HG02973 (cell line): ENCODE data around the gene KIF26A.

Source experiments
- ATAC-seq: cut with Tn5 transposase; IDR thresholded peaks from one replicate; pipeline ENCODE4 v1.9.1; 2021; ENCODE audit warnings: moderate library complexity; ENCODE audit not compliant: unreplicated experiment

KIF26A gene

DNA sequence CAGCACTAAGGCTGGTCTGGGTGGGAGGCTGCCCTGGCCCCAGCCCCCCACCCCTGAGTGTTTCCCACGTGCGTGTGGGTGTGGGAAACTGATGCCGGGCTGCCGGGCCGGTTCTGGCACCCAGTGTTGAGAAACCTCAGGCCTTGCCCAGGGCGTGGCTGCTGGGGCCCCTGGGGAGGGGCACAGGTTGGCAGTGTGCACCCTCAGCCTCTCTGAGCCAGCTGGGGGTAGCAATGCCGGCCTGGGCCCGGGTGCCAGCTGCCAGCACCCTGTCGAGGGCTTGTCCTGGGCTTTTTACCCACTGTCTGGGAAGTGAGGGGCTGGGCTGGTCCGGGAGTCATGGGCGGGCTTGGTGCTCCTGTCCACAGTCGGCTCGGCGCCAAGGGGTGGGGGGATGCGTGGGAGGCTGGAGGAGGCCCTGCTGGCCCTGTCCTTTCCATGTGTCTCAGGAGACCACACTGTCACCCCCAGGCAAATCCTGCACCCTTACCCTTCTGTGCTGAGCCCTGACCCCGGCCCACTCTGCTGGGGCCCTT is 37.2 kb upstream of the KIF26A start:
- ATAC-seq, result no peak

DNA sequence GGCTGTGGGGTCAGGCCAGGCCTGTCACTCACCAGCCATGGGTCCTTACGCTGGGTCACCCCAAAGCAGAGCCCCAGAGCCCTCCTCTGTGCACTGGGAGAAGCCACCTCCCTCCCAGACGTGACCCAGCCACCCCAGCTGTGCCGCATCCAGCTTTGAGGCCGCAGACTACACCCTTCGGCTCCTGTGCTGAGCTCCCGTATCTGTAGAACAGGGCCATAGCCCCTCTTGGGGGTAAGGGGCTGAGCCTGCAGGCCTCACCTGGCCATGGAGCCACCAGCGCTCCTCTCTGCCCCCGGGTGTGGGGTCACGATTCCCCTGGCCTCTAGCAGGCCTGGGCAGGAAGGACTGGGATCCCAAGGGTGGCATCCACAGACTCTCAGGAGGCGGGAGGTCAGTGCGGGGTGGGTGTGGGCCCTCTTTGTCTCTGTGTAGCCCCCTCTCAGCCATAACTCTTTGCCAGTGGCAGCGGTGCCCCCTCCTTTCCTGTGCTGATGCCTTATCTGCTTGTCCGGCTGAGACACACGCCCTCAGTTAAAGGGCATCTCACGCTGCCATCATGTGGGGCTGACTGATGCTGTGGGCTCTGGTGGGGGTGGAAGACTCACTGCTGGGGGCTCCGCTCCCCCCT is 36.6 kb upstream of the KIF26A start:
- no peak for ATAC-seq

GRCh38 chr14:104102282-104102914 is 36.0 kb upstream of the KIF26A start:
- ATAC-seq, result no peak

DNA sequence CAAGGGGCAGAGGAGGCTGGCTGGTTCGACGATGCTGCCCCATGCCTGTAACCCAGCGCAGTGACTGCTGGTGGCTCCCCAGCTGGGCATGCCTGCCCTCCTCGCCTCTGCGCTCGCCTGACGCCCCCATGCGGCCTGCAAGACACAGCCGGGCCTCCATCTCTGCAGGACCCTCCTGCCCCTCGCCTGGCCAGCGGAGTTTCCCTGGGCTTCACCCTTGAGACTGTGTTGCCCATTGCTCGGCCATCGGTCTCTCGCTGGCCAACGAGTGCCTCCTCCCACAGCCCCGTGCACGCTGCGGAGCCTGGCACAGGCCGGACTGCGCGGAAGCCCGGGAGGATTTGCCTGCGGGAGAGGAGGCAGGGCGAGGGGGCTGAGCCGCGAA is 35.3 kb upstream of the KIF26A start:
- ATAC-seq, result no peak

- no peak for ATAC-seq
Observed at GRCh38 chr14:104103446-104104075, 34.8 kb upstream of the KIF26A start.

DNA sequence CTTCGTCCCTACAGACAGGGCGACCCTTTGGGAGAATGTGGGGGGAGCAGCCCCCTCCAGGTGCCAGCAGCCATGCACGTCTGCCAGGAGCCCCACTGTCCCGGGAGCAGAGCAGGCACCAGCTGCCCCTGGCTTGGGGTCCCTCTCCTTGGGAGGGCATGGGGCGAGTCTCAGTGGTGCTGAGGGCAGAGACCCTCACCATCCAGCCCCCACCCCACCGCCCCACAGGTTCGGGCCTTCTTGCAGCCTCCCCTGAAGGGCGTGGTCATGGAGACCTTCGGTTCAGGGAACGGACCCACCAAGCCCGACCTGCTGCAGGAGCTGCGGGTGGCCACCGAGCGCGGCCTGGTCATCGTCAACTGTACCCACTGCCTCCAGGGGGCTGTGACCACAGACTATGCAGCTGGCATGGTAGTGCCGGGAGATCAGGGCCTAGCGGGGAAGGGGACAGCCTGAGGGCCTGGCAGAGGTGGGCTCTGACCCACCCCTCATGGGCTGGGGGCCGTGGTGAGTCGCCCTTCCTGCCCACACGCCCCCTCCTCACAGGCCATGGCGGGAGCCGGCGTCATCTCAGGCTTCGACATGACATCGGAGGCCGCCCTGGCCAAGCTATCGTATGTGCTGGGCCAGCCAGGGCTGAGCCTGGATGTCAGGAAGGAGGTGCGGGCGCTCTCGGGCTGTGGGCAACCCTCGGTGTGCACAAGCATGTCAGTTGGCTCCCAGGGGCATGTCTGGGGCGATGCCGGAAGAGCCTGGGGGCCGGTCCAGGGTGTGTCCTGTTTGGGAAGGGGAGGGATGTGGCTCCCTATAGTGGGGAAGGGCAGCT is 34.1 kb upstream of the KIF26A start:
- ATAC-seq, result no peak

- ATAC-seq, result no peak
Observed at GRCh38 chr14:104105071-104105821, 33.1 kb upstream of the KIF26A start.

DNA sequence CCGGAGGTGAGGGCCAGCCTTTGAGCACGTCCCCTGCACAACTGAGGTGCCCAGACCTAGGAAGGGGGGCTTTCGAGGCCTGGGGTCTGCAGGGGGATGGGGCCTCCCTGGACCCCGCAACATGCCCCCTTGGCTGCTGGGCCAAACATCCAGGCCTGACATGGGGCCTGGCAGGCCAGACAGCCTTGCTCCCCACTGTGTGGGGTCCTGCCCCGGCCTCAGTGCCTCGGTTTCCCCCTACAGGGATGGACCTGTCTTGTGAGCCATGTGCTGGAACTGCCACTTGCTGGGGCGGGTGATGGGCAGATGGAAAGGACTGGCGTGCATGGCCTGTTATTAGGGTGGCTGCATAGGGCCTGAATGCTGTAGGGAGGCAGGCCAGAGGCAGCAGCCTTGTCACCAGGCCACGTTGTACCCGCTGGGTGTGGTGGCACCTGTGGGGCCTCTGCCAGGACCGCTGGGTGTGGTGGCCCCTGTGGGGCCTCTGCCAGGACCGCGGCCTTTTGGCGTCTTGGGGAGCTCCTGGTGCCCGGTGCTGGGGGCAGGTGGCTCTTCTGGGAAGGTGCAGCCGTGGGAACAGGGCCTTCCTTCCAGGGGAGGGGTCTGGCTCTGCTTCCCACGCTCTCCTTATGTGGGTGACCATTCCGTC is 32.4 kb upstream of the KIF26A start:
- no peak for ATAC-seq

DNA sequence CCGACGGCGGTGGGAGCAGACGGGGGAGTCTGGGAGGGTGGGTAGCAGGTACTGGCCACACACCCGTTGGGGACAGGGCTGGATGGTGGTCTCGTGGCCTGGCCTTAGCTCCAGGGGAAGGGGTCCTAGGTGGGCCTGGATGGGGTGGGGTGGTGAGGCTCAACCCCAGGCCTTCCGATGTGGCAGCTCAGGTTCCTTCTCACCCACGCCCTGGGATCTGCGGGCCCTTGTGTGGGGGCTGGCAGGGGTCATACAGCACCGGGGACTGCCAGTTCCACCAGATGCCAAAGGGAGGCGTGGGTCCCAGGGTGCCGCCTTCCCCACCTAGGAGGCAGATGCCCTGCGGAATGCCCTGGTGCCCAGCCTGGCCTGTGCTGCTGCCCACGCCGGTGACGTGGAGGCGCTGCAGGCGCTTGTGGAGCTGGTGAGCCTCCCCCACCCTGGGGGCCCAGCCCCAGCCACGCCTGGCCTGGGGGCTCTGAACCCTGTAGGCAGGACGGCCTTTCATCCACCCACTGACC is 31.9 kb upstream of the KIF26A start:
- no peak for ATAC-seq

- no peak for ATAC-seq
Observed at GRCh38 chr14:104107101-104107581, 31.2 kb upstream of the KIF26A start.

GRCh38 chr14:104107611-104108569 is 30.5 kb upstream of the KIF26A start:
- ATAC-seq, result no peak

DNA sequence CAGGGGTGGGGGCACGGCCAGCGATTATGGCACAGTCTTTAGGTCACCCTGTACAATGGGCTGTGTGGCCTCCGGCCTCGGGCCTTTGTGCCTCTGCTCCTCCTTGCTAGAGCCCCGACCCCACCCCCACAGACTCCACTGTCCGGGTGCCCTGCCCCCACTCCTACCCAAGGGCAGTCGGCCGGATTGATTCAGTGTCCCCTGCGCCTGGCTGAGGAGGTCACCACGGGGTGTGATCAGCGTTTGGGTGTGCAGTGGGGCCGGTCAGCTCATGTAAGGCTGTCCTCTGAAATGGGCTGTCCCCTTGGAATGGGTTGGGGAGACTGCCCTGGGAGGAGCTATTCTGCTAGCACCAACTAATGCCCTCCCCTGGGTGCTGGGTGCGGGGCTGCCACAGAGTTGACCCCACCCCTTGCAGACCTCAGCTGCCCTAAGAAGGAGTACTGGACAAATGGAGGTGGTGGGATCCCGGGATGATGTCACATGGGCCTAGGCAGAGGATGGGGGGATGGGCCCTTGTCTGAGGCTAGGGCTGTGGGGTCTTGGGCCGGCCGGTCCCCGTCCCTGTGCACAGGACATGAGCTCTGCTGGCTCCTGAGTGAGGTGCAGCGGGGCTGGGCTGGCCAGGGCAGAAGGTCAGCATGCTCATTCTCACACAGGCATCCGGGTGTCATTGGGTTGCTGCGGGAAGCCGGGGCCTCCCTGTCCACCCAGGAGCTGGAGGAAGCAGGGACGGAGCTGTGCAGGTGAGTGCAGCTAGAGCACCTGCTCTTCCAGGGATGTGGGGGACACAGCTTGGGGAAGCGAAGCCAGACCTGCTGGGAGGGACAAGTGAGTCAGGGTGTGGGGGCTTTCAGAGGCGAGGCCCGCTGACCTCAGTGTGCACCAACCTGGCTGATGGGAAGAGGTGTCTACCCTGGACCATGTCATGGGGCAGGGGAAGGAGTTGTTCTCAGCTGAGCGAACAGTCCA is 29.5 kb upstream of the KIF26A start:
- no peak for ATAC-seq

DNA sequence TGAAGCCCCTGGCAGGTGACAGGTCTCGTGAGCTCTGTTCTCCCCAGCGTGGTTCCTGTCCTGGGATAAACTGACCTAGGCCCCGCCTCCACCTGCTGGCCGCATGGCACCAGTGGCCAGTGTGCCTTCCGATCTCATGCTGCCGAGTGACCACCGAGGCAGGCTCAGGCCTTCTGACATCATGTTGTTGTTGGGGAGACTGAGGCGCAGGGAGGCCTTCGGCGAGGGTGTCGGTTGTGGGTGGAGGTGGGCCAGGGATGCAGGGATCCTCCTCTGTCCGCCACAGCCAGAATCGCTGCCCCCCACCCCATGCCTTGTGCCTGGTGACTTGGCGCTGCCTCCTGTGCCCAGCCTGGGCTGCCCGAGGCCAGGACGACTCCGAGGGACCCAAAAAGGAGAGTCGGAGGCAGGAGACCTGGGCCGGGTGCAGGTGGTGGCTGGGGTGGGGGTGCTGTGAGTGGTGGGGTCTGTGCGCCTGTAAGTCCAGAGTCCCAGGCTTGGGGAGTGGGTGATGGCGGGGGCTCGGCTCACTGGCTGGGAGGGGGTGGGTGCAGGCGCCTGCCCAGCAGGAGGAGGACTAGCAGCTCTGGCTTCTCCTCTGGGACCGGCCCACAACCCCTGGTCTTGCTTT is 28.5 kb upstream of the KIF26A start:
- no peak for ATAC-seq

GRCh38 chr14:104110491-104111209 is 27.7 kb upstream of the KIF26A start:
- ATAC-seq, result no peak

DNA sequence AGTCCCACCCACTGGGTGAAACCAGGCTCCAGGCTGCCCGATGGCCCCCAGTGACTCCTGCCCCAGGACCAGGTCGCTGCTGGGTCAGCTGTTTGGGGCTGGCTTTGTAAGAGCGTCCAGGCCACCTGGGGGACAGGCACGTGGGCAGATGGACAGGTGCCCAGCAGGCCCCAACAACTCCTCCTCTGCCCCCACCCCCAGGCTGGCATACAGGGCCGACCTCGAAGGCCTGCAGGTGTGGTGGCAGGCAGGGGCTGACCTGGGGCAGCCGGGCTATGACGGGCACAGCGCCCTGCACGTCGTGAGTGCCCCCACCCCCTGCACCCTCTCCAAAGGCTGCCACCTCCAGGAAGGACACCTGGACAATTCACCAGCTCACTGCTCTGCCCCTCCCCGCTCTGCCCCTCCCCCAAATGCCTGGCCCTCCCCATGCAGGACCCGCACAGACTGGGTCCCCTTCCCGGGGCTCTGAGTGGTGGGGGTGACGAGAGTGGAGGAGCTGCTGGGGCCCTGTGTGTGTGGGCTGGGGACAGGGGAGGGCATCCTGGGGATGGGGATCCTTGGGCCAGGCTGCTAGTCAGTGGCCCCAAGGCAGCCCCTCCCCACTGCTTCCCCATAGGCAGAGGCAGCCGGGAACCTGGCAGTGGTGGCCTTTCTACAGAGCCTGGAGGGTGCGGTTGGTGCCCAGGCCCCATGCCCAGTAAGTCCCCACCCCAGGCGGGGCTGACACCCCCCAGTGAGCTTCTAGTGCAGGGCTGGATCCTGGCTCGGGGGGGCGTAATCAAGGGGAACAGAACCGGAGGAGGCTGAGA is 26.9 kb upstream of the KIF26A start:
- ATAC-seq, result no peak

- ATAC-seq, result no peak
Observed at GRCh38 chr14:104112113-104112505, 26.3 kb upstream of the KIF26A start.
